Measurements from ENCODE around the gene AATF. TPM values are rescaled to one million over a fixed set of nuclear protein-coding genes. Genes with fewer than 3 reads are reported as not detected.

The AATF gene
- total and polyA plus RNA-seq, 2 of the 8 experiments (the other 6 are each of a cell fraction or from before 2014, with no cell fraction given) = 20.1 to 62.8 TPM

Small RNA genes lying within 50 kb of the gene (microRNA-seq; reads per million reads assigned to microRNA genes)
- 0 reads per million in 2 experiments for gene MIR2909 (ENCODE audit: borderline microRNAs expressed in 2 of 2, borderline number of aligned reads in 2 of 2, borderline replicate concordance in 1 of 2)

Small RNA genes lying within 50 kb of the gene (small RNA-seq; reads per million reads assigned to genes)
- not detected for gene AC243773.2 (ENCODE audit: insufficient read depth)
- gene MIR2909 (ENCODE audit: insufficient read depth) = not detected

Other genes with a start within 250 kb of the AATF start
- gene LHX1, start 11.5 kb upstream of the AATF start, total RNA-seq (2021; fragmentation: NEBNext Ultra II Directional; extraction: Animal tissue kit (Norgen Biotek cat#: 25700)) = 0.93 and 1.5 TPM in 2 replicates
- 0.26 and 0.33 TPM in 2 replicates for gene LHX1, start 11.5 kb upstream of the AATF start, polyA plus RNA-seq (2011; rRNA removed)

All from H1 (cell line).